HFFc6 (cell line): ENCODE measurements around the gene FUT1. TPM values are rescaled to one million over a fixed set of nuclear protein-coding genes. Genes with fewer than 3 reads are reported as not detected.
A peak's percentile ranks its signal among the peaks of the same experiment; 100 is the strongest.

Source experiments
- DNase-seq: peaks from one replicate; pipeline ENCODE4 v3.0.0-alpha.2; 2018
- H3K27ac Mint-ChIP-seq: 2 replicates; pipeline ENCODE4 v1.8.0; 2020; ENCODE audit warnings: mild to moderate bottlenecking, mixed read lengths
- H3K27me3 Mint-ChIP-seq: 2 replicates; pipeline ENCODE4 v1.8.0; 2021; ENCODE audit warnings: mild to moderate bottlenecking, moderate library complexity, mixed read lengths; ENCODE audit not compliant: insufficient read depth
- H3K36me3 Mint-ChIP-seq: 2 replicates; pipeline ENCODE4 v1.8.0; 2021; ENCODE audit warnings: low read depth, mixed read lengths
- H3K4me1 Mint-ChIP-seq: 2 replicates; pipeline ENCODE4 v1.8.0; 2020; ENCODE audit warnings: low read depth, mixed read lengths
- H3K4me3 Mint-ChIP-seq: 2 replicates; pipeline ENCODE4 v1.8.0; 2020; ENCODE audit warnings: mild to moderate bottlenecking, moderate library complexity, mixed read lengths
- H3K9me3 Mint-ChIP-seq: 2 replicates; pipeline ENCODE4 v1.8.0; 2020; ENCODE audit warnings: mild to moderate bottlenecking, mixed read lengths
- CTCF ChIP-seq: fragments of 200-600 bp; sonication (generic); IDR thresholded peaks from 2 replicates; pipeline ENCODE4 v1.5.0; 2021; ENCODE audit warnings: antibody characterized with exemption, mild to moderate bottlenecking
- total RNA-seq, 6 experiments: library from RNA; stranded (reverse); fragmentation: NEBNext Ultra II Directional; extraction: Animal tissue kit (Norgen Biotek cat#: 25700); gene quantifications; 2 replicates in 1 of 6; 3 replicates in 5 of 6; pipeline ENCODE4 v1.2.3, GENCODE V29; 2021

FUT1 gene
- total RNA-seq, 6 experiments from 2014 or later, result 0.05 to 0.06 (median 0.05) TPM; not detected in 3

- H3K27me3 Mint-ChIP-seq, result peaks cover 11% of the 10 kb centered on the region
- no peak overlapping the region for H3K4me3 Mint-ChIP-seq
- peak; percentile 23; the same call in 1 of the 2 replicates for TF ChIP-seq CTCF
- H3K36me3 Mint-ChIP-seq, result no peaks in the 10 kb centered on the region
- no peaks in the 10 kb centered on the region for H3K9me3 Mint-ChIP-seq
- H3K27ac Mint-ChIP-seq, result no peak overlapping the region
- DNase-seq, result no peak
- H3K4me1 Mint-ChIP-seq, result peaks cover 14% of the 10 kb centered on the region
These were observed 32.1 kb upstream of the FUT1 start for GRCh38 chr19:48784527-48784926.

GRCh38 chr19:48780631-48781391 is 28.4 kb upstream of the FUT1 start:
- no peak overlapping the region for H3K27ac Mint-ChIP-seq
- H3K36me3 Mint-ChIP-seq, result no peaks in the 10 kb centered on the region
- H3K9me3 Mint-ChIP-seq, result no peaks in the 10 kb centered on the region
- TF ChIP-seq CTCF, result no peak
- DNase-seq, result peak; percentile 30
- peaks cover 14% of the 10 kb centered on the region for H3K4me1 Mint-ChIP-seq
- H3K27me3 Mint-ChIP-seq, result peaks cover 16% of the 10 kb centered on the region
- H3K4me3 Mint-ChIP-seq, result no peak overlapping the region

GRCh38 chr19:48779636-48780035 is 27.2 kb upstream of the FUT1 start:
- Mint-ChIP-seq H3K27me3 (peaks cover 16% of the 10 kb centered on the region), H3K4me1 (peaks cover 14% of the 10 kb centered on the region), H3K4me3 (no peak overlapping the region), H3K27ac (no peak overlapping the region), H3K9me3 (no peaks in the 10 kb centered on the region), H3K36me3 (no peaks in the 10 kb centered on the region)
- DNase-seq, result no peak
- no peak for TF ChIP-seq CTCF

- Mint-ChIP-seq H3K4me3 (no peak overlapping the region), H3K27ac (no peak overlapping the region), H3K36me3 (no peaks in the 10 kb centered on the region), H3K27me3 (peaks cover 12% of the 10 kb centered on the region), H3K9me3 (no peaks in the 10 kb centered on the region), H3K4me1 (peaks cover 14% of the 10 kb centered on the region)
- TF ChIP-seq CTCF, result no peak
- no peak for DNase-seq
These were observed 25.3 kb upstream of the FUT1 start for GRCh38 chr19:48777720-48778119.

GRCh38 chr19:48777139-48777538 is 24.7 kb upstream of the FUT1 start:
- Mint-ChIP-seq H3K27me3 (peaks cover 9% of the 10 kb centered on the region), H3K27ac (no peak overlapping the region), H3K36me3 (no peaks in the 10 kb centered on the region), H3K4me3 (no peak overlapping the region), H3K9me3 (no peaks in the 10 kb centered on the region), H3K4me1 (peaks cover 10% of the 10 kb centered on the region)
- DNase-seq, result no peak
- TF ChIP-seq CTCF, result no peak
